C4-2B (cell line): ENCODE results near the gene EFCC1.

ENCODE experiments used
- H3K27ac ChIP-seq: fragments of 450-650 bp; 2 replicates; pipeline ENCODE4 v1.5.1; 2017
- CTCF ChIP-seq: fragments of 450-650 bp; conservative IDR thresholded peaks from 2 replicates; pipeline ENCODE4 v1.5.1; 2017; ENCODE audit warnings: mild to moderate bottlenecking
- ZFX ChIP-seq: fragments of 450-650 bp; IDR thresholded peaks from 2 replicates; pipeline ENCODE4 v1.6.1; 2017

The EFCC1 gene

GRCh38 chr3:129021140-129021551 is 20.0 kb downstream of the EFCC1 start:
- H3K27ac ChIP-seq = no peak overlapping the region
- TF ChIP-seq CTCF = no peak
- no peak for TF ChIP-seq ZFX

- H3K27ac ChIP-seq = no peak overlapping the region
- TF ChIP-seq CTCF (no peak), ZFX (no peak)
Measured at GRCh38 chr3:129022114-129023007, 21.3 kb downstream of the EFCC1 start.

GRCh38 chr3:129023008-129023358 is 21.9 kb downstream of the EFCC1 start:
- TF ChIP-seq ZFX = no peak
- TF ChIP-seq CTCF = no peak
- no peak overlapping the region for H3K27ac ChIP-seq

GRCh38 chr3:129023909-129024308 is 22.8 kb downstream of the EFCC1 start:
- no peak overlapping the region for H3K27ac ChIP-seq
- TF ChIP-seq ZFX (no peak), CTCF (no peak; the same call in 1 of the 2 replicates)

GRCh38 chr3:129025108-129025507 is 24.0 kb downstream of the EFCC1 start:
- TF ChIP-seq ZFX (no peak), CTCF (no peak)
- no peak overlapping the region for H3K27ac ChIP-seq

GRCh38 chr3:129025691-129026435 is 24.8 kb downstream of the EFCC1 start:
- H3K27ac ChIP-seq = no peak overlapping the region
- TF ChIP-seq CTCF = no peak
- TF ChIP-seq ZFX = no peak
